ENCODE results near the gene KCNB1. TPM values are rescaled to one million over a fixed set of nuclear protein-coding genes. Genes with fewer than 3 reads are reported as not detected.

KCNB1 gene
- total RNA-seq, 1 donor from 2014 or later, result 2.0 TPM

DNA sequence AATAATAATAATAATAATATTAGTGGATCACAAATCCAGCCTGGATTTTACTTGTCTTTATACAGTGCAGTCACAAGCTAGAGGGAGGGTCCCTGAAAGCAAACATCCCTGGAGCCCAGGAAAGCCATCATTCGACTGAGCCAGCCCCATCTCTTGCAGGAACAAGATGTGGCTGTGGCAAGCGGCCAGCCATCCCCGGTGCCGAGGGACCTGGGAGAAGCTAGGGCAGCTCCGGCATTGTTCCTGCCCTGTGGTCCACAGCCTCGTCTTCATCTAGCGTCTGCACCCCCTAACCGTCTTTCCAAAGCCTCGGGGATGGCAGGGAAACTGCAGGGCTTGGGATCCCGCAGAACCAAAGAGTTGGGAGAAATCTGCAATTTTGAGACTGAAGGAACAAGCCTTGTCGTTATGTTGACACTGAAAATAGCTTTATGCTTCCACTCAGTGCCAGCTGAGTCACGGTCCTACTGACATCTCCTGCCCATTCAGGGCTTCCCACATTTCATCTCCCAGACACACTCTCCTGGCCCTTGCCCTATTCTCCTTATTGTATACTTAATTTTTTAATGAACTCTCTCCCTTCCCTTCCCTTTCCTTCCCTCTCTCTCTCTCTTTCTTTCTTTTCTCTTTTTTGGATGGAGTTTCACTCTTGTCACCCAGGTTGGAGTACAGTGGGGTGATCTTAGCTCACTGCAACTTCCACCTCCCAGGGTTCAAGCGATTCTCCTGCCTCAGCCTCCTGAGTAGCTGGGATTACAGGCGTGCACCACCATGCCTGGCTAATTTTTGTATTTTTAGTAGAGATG lies 142.1 kb downstream of the KCNB1 start:
- Histone ChIP-seq H3K27me3 (no peaks in the 10 kb centered on the region), H3K36me3 (no peaks in the 10 kb centered on the region), H3K27ac (no peak overlapping the region), H3K4me1 (peaks cover 11% of the 10 kb centered on the region), H3K9me3 (no peaks in the 10 kb centered on the region), H3K4me3 (no peak overlapping the region)
- DNase-seq (ENCODE audit: extremely low spot score in 2 of 2), result no peak
- intact Hi-C loops (cut with DNase I), result no loop called here
- TF ChIP-seq POLR2A (IDR thresholded peaks at IDR 0.05), result no peak
- TF ChIP-seq, protein P1, sequence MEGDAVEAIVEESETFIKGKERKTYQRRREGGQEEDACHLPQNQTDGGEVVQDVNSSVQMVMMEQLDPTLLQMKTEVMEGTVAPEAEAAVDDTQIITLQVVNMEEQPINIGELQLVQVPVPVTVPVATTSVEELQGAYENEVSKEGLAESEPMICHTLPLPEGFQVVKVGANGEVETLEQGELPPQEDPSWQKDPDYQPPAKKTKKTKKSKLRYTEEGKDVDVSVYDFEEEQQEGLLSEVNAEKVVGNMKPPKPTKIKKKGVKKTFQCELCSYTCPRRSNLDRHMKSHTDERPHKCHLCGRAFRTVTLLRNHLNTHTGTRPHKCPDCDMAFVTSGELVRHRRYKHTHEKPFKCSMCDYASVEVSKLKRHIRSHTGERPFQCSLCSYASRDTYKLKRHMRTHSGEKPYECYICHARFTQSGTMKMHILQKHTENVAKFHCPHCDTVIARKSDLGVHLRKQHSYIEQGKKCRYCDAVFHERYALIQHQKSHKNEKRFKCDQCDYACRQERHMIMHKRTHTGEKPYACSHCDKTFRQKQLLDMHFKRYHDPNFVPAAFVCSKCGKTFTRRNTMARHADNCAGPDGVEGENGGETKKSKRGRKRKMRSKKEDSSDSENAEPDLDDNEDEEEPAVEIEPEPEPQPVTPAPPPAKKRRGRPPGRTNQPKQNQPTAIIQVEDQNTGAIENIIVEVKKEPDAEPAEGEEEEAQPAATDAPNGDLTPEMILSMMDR (IDR thresholded peaks at IDR 0.05), result no peak
- TF ChIP-seq POLR2AphosphoS5 (IDR thresholded peaks at IDR 0.05; ENCODE audit: insufficient read depth in 1 of 2, low read depth in 1 of 2), result no peak

DNA sequence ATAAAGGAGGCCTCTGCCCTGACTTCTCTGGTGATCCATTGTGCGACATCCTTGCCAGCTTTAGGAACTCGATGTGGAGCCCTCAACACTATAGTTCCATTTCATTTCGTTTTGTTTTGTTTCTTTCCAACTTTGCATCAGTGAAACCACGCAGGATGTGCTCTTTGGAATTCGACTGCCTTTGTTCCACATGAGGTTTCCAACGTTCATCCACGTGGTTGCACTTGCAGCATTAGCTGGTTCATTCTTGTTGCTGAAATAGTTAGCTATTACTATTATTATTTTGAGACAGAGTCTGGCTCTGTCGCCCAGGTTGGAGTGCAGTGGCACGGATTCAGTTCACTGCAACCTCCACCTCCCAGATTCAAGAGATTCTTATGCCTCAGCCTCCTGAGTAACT lies 143.3 kb downstream of the KCNB1 start:
- Histone ChIP-seq H3K27ac (no peak overlapping the region), H3K36me3 (no peaks in the 10 kb centered on the region)

DNA sequence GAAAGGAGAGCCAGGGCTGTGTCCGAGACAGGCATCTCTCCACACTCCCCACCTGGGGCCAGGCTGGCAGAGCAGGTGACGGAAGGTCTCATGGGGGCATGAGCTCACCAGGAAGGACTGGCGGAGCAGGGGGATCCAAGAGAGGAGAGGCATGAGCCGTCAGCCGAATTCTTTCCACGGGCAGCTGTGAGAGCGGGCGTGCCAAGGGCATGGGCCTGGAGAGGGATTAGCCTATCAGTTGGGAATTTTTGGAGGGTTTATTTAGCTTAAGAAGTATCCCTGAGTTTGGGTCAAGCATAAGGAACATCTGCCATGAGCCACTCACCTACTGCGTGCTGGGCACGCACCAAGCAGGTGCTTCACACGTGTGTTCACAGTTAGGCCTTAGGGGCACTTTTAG lies 144.4 kb downstream of the KCNB1 start:
- Histone ChIP-seq H3K9me3 (no peaks in the 10 kb centered on the region), H3K36me3 (no peaks in the 10 kb centered on the region), H3K4me1 (no peaks in the 10 kb centered on the region), H3K4me3 (no peak overlapping the region), H3K27me3 (no peaks in the 10 kb centered on the region), H3K27ac (no peak overlapping the region)
- intact Hi-C loops (cut with DNase I), result loop anchor here (10.0 kb wide), 2 partner anchors 197 to 267 kb away; no protein-coding TSS in a partner anchor
- DNase-seq (ENCODE audit: extremely low spot score in 2 of 2), result no peak
- TF ChIP-seq, protein P1 (IDR thresholded peaks at IDR 0.05), result no peak
- no peak for TF ChIP-seq POLR2A (IDR thresholded peaks at IDR 0.05)
- no peak for TF ChIP-seq POLR2AphosphoS5 (IDR thresholded peaks at IDR 0.05; ENCODE audit: insufficient read depth in 1 of 2, low read depth in 1 of 2)

More for the DNA sequence above, 143.3 kb downstream of the KCNB1 start:
- Histone ChIP-seq H3K4me3 (no peak overlapping the region), H3K4me1 (no peaks in the 10 kb centered on the region), H3K9me3 (no peaks in the 10 kb centered on the region), H3K27me3 (no peaks in the 10 kb centered on the region)
- no peak for DNase-seq (ENCODE audit: extremely low spot score in 2 of 2)
- TF ChIP-seq POLR2A (IDR thresholded peaks at IDR 0.05) (no peak), POLR2AphosphoS5 (IDR thresholded peaks at IDR 0.05; ENCODE audit: insufficient read depth in 1 of 2, low read depth in 1 of 2) (no peak)
- TF ChIP-seq, protein P1 (IDR thresholded peaks at IDR 0.05), result no peak
- intact Hi-C loops (cut with DNase I), result loop anchor here (10.0 kb wide), 2 partner anchors 196 to 266 kb away; no protein-coding TSS in a partner anchor

DNA sequence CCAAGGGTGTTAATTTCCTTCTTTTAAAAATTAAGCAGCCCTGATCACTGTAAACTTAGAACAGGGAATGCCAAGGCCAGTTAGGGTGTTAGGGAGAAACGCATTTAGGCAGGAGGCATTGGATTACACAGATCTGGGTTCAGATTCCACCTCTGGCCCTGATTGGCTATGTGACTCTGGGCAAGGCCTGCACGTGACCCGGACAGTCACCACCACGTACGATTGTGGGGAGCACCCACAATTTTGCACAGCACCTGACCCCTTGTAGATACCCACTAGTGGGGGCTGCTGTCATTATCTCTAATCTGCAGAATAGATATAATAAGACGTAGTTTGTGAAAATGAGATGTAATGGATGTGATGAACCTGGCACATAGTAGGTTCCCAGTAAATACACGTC lies 145.1 kb downstream of the KCNB1 start:
- intact Hi-C loops (cut with DNase I), result loop anchor here (10.0 kb wide), 2 partner anchors 197 to 267 kb away; no protein-coding TSS in a partner anchor
- Histone ChIP-seq H3K4me1 (no peaks in the 10 kb centered on the region), H3K27ac (no peak overlapping the region), H3K9me3 (no peaks in the 10 kb centered on the region), H3K36me3 (no peaks in the 10 kb centered on the region), H3K27me3 (no peaks in the 10 kb centered on the region), H3K4me3 (no peak overlapping the region)
- DNase-seq (ENCODE audit: extremely low spot score in 2 of 2), result no peak
- no peak for TF ChIP-seq POLR2AphosphoS5 (IDR thresholded peaks at IDR 0.05; ENCODE audit: insufficient read depth in 1 of 2, low read depth in 1 of 2)

DNA sequence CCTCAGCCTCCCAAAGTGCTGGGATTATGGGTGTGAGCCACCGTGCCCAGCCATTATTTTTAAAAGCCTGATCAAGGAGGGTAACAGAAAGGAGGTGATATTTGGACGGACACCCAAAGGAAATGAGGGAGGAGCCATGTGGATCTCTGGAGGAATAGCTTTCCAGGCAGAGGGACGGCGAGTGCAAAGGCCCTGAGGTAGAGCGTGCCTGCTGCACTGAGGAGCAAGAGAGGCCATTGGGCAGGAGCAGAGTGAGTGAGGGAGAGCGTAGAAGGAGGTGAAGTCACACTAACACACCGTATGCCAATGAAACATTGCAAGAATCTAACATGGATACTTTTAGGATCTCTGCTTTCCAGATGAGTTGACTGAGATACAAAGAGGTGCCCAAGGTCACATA lies 145.7 kb downstream of the KCNB1 start:
- no peak overlapping the region for H3K4me3 ChIP-seq
- H3K27me3 ChIP-seq, result no peaks in the 10 kb centered on the region
- no peak overlapping the region for H3K27ac ChIP-seq
- no peaks in the 10 kb centered on the region for H3K9me3 ChIP-seq
- DNase-seq (ENCODE audit: extremely low spot score in 2 of 2), result no peak
- no peak for TF ChIP-seq POLR2AphosphoS5 (IDR thresholded peaks at IDR 0.05; ENCODE audit: insufficient read depth in 1 of 2, low read depth in 1 of 2)
- TF ChIP-seq, protein P1 (IDR thresholded peaks at IDR 0.05), result no peak
- no peak for TF ChIP-seq POLR2A (IDR thresholded peaks at IDR 0.05)
- H3K36me3 ChIP-seq, result no peaks in the 10 kb centered on the region
- intact Hi-C loops (cut with DNase I), result loop anchor here (10.0 kb wide), 2 partner anchors 198 to 268 kb away; no protein-coding TSS in a partner anchor
- H3K4me1 ChIP-seq, result no peaks in the 10 kb centered on the region
